Lower lobe of right lung (tissue), 2 donors: ENCODE results near the gene WDR43. TPM values are rescaled to one million over a fixed set of nuclear protein-coding genes. Genes with fewer than 3 reads are reported as not detected.

ENCODE experiments used
- ATAC-seq, 2 donors: fragments of 200-7000 bp; cut with Tn5 transposase; one replicate each; pipeline ENCODE4 v1.9.1; 2020 to 2022; ENCODE audit warnings: mild to moderate bottlenecking in 2 of 2, moderate library complexity in 2 of 2
- DNase-seq: peaks from one replicate; pipeline ENCODE4 v3.0.0-alpha.2; 2020
- H3K27ac ChIP-seq: fragments of 200-600 bp; one replicate; pipeline ENCODE4 v1.8.0; 2022
- H3K27me3 ChIP-seq: fragments of 200-600 bp; one replicate; pipeline ENCODE4 v1.8.0; 2022; ENCODE audit warnings: low read depth
- H3K36me3 ChIP-seq: fragments of 200-600 bp; one replicate; pipeline ENCODE4 v1.8.0; 2022; ENCODE audit warnings: mild to moderate bottlenecking
- H3K4me1 ChIP-seq: fragments of 200-600 bp; one replicate; pipeline ENCODE4 v1.8.0; 2022
- H3K4me3 ChIP-seq: fragments of 200-600 bp; one replicate; pipeline ENCODE4 v1.8.0; 2022; ENCODE audit warnings: mild to moderate bottlenecking
- H3K9me3 ChIP-seq: fragments of 200-600 bp; one replicate; pipeline ENCODE4 v1.8.0; 2022
- intact Hi-C: fragments of 100-400 bp; cut with DNase I; formaldehyde crosslinking; loops from one replicate; pipeline ENCODE4 v1.11.0; 2022
- long read RNA-seq: library from polyadenylated mRNA; unstranded; transcript quantifications from one replicate; pipeline ENCODE4 v2.0.0, GENCODE V29; 2021
- total RNA-seq: library from RNA; stranded (reverse); fragmentation: NEBNext Ultra II Directional; extraction: Animal tissue kit (Norgen Biotek cat#: 25700); gene quantifications from one replicate; pipeline ENCODE4 v1.2.1, GENCODE V29; 2021
- TF ChIP-seq, protein P1 (sequence below): fragments of 200-600 bp; IDR thresholded peaks from one replicate; pipeline ENCODE4 v1.8.0; 2022; ENCODE audit warnings: antibody characterized with exemption, mild to moderate bottlenecking
- donor health status: DM: no; HTN: yes; CAD: no; lungs with severe emphysema.

WDR43 gene
- 27.9 TPM for total RNA-seq
- long read RNA-seq, transcript WDR43-202 (18 exons, 3,533 nt): major isoform, 25 of 34 reads
- long read RNA-seq, partial matches to known transcripts: 4 of 34 reads
- long read RNA-seq, other reads (novel, unspliced or antisense): 5 of 34 reads

GRCh38 chr2:28894470-28895188 lies at the start of gene WDR43:
WDR43 (plus strand) TSS chr2:28894667; CDS start chr2:28894699, 32 bp downstream.
- intact Hi-C loops: no loop called here
- H3K4me1 ChIP-seq: peaks cover 30% of the 10 kb centered on the region
- DNase-seq (peak; percentile 98), ATAC-seq (peak; percentile 99 to 100)
- no peaks in the 10 kb centered on the region for H3K27me3 ChIP-seq
- H3K9me3 ChIP-seq: no peaks in the 10 kb centered on the region
- peak within 1 kb of the TSS; percentile 89 for H3K27ac ChIP-seq
- peak within 1 kb of the TSS; percentile 99 for H3K4me3 ChIP-seq
- H3K36me3 ChIP-seq: no peaks in the 10 kb centered on the region
- TF ChIP-seq, protein P1, sequence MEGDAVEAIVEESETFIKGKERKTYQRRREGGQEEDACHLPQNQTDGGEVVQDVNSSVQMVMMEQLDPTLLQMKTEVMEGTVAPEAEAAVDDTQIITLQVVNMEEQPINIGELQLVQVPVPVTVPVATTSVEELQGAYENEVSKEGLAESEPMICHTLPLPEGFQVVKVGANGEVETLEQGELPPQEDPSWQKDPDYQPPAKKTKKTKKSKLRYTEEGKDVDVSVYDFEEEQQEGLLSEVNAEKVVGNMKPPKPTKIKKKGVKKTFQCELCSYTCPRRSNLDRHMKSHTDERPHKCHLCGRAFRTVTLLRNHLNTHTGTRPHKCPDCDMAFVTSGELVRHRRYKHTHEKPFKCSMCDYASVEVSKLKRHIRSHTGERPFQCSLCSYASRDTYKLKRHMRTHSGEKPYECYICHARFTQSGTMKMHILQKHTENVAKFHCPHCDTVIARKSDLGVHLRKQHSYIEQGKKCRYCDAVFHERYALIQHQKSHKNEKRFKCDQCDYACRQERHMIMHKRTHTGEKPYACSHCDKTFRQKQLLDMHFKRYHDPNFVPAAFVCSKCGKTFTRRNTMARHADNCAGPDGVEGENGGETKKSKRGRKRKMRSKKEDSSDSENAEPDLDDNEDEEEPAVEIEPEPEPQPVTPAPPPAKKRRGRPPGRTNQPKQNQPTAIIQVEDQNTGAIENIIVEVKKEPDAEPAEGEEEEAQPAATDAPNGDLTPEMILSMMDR: no peak

GRCh38 chr2:28855193-28855592 lies 39.3 kb upstream of the WDR43 start:
- no peaks in the 10 kb centered on the region for H3K4me1 ChIP-seq
- DNase-seq (no peak), ATAC-seq (no peak)
- H3K27me3 ChIP-seq: no peaks in the 10 kb centered on the region
- H3K4me3 ChIP-seq: no peak overlapping the region
- no peak overlapping the region for H3K27ac ChIP-seq
- peaks cover 26% of the 10 kb centered on the region for H3K36me3 ChIP-seq
- H3K9me3 ChIP-seq: no peaks in the 10 kb centered on the region
- intact Hi-C loops: no loop called here
- TF ChIP-seq, protein P1: no peak

GRCh38 chr2:28855977-28856376 lies 38.5 kb upstream of the WDR43 start:
- DNase-seq (no peak), ATAC-seq (no peak)
- intact Hi-C loops: no loop called here
- Histone ChIP-seq H3K27ac (no peak overlapping the region), H3K36me3 (peaks cover 32% of the 10 kb centered on the region), H3K9me3 (no peaks in the 10 kb centered on the region), H3K27me3 (no peaks in the 10 kb centered on the region), H3K4me1 (no peaks in the 10 kb centered on the region), H3K4me3 (no peak overlapping the region)
- TF ChIP-seq, protein P1: no peak

DNA sequence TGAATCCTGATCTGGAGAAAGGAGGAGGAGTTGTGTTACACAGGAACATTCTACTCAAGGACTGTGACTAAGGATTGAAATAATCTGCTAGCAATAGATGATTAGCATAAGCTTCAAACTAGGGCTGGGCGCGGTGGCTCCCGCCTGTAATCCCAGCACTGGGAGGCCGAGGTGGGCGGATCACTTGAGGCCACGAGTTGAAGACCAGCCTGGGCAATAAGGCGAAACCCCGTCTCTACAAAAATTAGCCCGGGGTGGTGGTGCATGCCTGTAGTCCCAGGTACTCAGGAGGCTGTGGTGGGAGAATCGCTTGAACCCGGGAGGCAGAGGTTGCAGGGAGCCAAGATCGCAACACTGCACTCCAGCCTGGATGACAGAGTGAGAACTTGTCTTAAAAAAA lies 25.9 kb upstream of the WDR43 start:
- TF ChIP-seq, protein P1: no peak
- Histone ChIP-seq H3K36me3 (peaks cover 9% of the 10 kb centered on the region), H3K27ac (no peak overlapping the region), H3K27me3 (no peaks in the 10 kb centered on the region), H3K9me3 (no peaks in the 10 kb centered on the region), H3K4me3 (peak overlapping the region; percentile 99), H3K4me1 (peaks cover 29% of the 10 kb centered on the region)
- DNase-seq (no peak), ATAC-seq (no peak)
- intact Hi-C loops: no loop called here

- Histone ChIP-seq H3K27me3 (no peaks in the 10 kb centered on the region), H3K9me3 (no peaks in the 10 kb centered on the region), H3K36me3 (no peaks in the 10 kb centered on the region), H3K4me1 (peaks cover 29% of the 10 kb centered on the region), H3K27ac (peak overlapping the region; percentile 90), H3K4me3 (peak overlapping the region; percentile 99)
- intact Hi-C loops: no loop called here
- ATAC-seq: peak; percentile 45 to 69
- DNase-seq: peak; percentile 58
- TF ChIP-seq, protein P1: no peak
Measured at GRCh38 chr2:28869494-28870145, 24.8 kb upstream of the WDR43 start.
